Stimulated activated CD4-positive, alpha-beta T cell treated with anti-CD3 and anti-CD28 coated beads, Interleukin-4, amount 100 ng/mL, for 4 hours (primary cell): Measurements from ENCODE around the gene BCAS3.
"Not testable (repeated sequence)": the region's sequence is repeated elsewhere in the genome, so short reads cannot be mapped to it uniquely, and the experiment has no call there.

Experiments used
- DNase-seq, 2 experiments: peaks; one replicate each; pipeline ENCODE4 v3.0.0-alpha.2; 2020

Gene BCAS3

GRCh38 chr17:61237275-61237674, 559.6 kb downstream of the BCAS3 start:
- no peak for DNase-seq

DNA sequence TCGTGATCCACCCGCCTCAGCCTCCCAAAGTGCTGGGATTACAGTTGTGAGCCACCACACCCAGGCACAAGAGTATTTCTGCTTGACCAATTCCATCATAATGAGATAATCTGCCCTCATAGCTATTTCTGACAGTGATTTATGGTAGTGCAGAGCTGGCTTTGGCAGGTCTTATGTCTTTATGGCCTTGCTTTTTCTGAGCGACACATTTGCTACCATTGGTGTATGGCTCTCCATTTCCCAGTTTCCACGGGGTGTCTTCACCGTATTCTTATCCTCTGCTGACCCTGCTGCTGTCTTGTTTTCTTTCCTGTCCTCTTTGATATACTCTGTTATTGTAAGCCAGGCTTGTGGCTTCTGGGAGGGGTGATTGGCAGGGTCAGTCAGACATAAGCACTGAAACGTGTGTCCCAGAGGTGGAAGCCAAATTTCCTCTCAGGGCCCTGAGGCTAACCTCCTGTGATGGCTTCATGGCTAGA, 560.8 kb downstream of the BCAS3 start:
- DNase-seq, result no peak

- no peak for DNase-seq
These were observed 561.7 kb downstream of the BCAS3 start for GRCh38 chr17:61239327-61239726.

- no peak for DNase-seq
These were observed 562.3 kb downstream of the BCAS3 start for GRCh38 chr17:61239953-61240352.

GRCh38 chr17:61240851-61241468, 563.3 kb downstream of the BCAS3 start:
- no peak for DNase-seq

DNA sequence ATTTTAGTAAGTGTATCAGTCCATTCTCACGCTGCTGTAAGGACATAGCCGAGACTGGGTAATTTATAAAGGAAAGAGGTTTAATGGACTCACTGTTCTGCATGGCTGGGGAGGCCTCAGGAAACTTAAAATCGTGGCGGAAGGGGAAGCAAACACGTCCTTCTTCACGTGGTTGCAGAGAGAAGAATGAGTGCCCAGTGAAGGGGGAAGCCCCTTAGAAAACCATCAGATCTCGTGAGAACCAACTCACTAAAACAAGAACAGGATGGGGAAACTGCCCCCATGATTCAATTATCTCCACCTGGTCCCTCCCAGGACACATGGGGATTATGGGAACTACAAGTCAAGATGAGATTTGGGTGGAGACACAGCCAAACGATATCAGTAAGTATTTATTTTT, 567.3 kb downstream of the BCAS3 start:
- DNase-seq, result not testable (repeated sequence)

- DNase-seq, result no peak
These were observed 568.1 kb downstream of the BCAS3 start for GRCh38 chr17:61245706-61246135.

DNA sequence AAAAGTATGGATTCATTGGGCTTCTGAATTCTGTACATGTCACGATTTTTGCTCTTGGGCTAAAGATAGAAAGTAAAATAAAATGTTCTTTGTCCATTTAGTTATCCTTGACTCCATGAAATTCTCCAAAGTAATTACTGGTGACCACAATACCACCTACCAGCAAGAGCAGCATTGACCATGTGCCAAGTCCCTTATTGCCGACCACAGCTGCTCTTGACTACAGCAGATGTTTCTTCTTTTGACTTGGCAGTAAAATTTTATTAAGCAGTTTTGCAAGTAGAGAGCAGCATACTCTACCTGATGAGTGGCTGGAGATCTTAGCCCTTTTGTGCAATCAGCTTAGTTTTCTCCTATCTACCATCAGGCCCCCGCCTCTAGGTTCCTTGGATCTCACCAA, 569.8 kb downstream of the BCAS3 start:
- no peak for DNase-seq

DNA sequence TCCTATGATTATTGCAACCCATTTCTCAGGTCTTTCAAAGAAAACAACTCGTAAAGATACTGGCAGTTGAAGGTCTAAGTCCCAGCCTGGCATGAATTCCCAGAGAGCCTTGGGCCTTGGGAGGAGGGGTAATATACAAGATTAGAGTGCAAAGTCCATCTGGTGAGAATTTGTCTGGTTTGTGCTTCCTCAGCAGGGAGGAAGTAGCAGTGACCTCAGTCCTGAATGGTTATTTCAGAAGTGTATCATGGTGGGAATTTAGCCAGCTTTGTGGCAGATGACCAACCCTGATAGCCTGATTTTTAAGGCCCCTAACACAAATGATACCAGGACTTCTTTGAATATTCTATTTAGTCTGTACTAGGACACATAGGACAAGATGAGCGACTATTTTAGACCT, 570.7 kb downstream of the BCAS3 start:
- no peak for DNase-seq

- no peak for DNase-seq
These were observed 572.1 kb downstream of the BCAS3 start for GRCh38 chr17:61249649-61250299.

DNA sequence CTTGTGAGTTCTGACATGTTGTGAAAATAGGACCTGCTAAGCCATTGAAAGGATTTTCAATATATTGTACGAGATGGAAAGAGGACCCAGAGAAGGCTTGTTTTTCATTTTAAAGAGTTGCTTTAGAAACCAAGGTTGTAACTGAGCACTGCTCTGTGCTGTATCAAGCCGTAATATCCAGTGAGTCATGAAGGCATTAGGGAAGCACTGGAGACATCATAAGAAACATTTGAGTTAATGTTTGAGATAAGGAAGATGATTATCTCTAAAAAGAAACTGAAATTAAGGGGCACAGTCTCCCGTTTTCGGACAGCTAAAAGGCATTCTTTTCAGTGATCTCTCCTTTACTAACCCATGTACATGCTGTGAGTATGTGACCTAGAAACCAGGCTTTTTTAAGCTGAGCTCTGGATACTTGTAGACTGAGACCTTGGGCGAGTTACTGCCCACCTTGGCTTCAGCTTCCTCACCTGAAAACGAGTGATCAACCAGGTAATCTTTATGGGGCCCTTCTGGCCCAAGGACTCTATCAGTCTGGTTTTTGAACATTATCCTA, 572.8 kb downstream of the BCAS3 start:
- no peak for DNase-seq

DNA sequence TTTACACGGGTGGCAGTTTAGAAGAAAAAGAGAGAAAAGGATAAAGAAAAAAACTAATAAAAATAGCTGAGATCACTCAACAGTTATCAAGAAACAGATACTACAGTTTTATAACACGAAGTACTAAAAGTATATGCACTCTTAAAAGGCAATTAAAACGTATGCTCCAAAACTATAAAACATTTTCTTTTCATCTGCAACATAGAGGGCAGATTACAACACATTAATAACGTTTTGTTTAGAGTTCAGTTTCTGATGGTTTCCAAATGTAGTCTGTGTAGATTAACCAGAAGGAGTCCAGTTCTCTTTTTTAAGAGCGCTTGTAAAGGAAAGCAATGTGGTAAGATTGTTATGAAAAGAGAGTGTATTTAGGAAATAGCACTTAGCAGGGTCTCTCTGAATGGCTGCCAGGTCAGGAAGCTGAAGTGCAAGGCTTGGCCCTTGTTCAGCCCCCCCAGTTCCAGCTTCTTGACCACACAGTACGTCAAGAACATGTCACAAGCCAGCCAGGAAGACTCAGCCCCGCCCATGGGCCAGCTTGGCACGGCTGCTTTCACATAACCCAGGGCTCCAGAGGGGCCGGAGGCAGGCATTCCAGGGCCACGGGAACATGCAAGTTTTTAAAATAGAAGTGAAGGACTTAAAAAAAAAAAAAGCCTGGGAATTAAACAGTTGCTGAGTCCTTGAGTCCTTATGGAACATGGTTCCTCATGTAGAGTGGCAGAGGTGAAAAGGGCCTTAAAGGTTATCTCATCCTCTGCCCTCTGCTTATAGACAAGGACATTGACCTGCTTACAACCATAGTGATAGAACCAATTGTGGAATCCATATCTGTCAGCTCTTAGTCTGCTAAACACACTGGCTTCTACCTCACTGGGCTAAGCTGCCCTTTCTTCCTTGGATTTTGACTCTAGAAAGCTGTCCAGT, 574.6 kb downstream of the BCAS3 start:
- peak in 1 of 2 experiments; percentile 9 for DNase-seq

GRCh38 chr17:61253362-61253761, 575.7 kb downstream of the BCAS3 start:
- DNase-seq, result no peak

GRCh38 chr17:61253937-61254574, 576.4 kb downstream of the BCAS3 start:
- no peak for DNase-seq

GRCh38 chr17:61254904-61255303, 577.3 kb downstream of the BCAS3 start:
- no peak for DNase-seq

GRCh38 chr17:61255647-61256046, 578.0 kb downstream of the BCAS3 start:
- DNase-seq, result no peak

DNA sequence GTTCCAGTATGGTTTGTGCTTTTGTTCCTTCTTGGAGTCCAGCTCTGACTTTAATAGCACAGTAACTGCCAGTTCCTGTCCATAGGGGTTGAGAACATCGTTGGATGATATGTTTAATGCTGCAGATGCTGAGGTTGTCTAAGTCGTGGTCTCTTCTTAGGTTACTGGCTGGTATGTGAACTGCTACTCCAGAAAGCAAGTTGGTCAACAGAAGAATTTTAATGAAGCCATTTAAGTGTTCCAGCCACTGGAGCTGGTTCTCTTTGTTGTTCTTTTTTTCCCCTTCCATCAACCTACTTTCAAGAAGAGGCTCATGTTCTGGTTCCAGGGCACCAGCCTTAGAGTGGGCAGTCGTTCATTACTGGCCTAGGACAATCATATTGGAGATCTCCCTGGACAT, 581.7 kb downstream of the BCAS3 start:
- no peak for DNase-seq

DNA sequence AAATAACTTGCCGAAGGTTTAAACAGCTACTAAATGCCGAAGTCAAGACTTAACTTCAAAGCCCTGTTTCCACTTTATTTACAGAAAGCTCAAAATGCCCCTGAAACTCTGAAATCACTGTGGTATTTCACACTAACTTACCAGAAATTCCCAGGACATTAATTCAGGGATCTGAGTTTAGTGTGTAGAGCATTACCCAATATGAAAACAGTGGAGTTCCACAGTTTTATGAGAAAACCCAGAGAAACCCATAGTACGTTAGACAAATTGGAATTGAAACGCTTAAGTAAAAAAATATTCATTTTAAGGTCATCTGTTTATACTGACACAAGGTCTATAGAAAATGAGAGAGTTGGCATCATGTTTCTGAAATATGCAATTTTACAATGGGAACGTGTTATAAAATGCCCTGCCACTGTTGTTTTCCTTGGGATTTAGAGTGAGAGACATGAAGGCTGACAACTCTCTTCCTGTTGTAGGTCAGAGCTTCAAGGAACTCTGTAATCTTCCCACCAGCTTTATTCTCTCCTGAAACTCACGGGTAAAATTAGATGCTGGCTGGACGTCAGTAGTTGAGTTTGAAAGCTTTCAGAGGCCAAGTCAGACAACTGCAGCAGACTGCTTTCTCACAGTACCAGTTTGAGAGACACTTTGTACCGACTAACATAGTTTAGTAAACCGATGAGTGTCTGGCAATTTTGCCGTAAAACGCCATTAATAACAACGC, 582.6 kb downstream of the BCAS3 start:
- DNase-seq, result no peak

DNA sequence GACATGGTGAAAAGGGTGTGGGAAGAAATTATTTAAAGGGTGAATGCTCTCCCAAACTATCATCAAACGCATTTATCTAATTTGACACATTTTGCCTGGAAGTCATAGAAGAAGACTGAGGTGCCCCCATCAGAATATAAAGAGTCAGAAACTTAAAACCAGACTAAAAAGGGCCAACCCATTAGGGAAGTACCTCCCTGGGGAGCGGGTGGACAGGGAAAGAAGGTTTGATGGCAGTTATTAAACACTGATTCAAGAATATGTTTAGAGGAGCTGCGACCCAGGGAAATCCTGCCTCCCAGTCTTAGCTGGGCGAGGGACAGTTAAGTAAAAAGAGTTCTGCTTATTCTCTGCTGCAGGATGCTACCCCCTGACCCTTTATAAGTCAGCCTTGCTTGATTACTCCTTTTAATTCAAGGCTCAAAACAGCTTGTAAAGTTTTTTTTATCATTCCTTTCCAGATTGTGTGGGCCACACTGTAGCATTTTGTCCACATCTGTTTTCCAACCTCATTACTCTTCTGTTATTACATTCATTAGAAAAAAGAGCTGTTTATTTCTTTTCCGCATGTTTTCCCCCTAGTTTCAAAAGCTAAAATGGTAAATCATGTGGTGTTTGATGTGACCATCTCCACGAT, 583.5 kb downstream of the BCAS3 start:
- no peak for DNase-seq

DNA sequence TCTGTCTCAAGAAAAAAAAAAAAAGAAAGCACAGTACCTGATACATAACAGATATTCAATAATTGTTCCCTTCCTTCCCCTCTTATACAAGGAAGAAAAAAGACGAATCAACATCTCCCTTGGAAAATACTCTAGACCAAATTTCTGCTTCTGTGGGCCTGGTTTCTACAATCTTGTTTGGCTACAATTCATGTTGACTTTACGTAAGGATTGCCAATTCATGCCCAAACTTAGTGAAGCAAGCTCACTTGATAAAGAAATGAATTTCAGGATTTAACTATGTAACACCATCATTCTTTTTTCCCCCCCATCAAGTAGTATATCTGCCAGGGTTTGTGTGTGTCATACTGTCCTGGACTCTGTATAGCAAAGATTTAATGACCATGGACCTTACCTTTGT, 587.7 kb downstream of the BCAS3 start:
- DNase-seq, result no peak

DNA sequence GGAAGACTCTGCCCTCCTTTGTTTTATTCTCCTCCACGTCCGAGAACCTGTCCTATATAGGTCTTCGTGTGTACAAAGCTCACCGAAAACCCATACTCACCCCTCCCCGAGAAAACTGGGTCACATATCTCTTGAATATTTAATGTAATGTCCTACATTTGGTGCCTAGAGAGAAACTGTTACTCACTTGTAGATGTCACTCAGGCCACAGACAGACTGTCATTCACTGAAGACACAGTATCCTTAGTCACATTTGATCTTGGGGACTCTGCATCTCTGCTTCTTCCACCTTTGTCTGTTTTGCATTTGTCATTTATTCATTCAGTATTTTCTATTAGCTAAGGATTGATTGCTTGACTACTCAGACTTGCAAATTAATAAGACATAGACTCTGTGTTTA, 590.2 kb downstream of the BCAS3 start:
- no peak for DNase-seq

DNA sequence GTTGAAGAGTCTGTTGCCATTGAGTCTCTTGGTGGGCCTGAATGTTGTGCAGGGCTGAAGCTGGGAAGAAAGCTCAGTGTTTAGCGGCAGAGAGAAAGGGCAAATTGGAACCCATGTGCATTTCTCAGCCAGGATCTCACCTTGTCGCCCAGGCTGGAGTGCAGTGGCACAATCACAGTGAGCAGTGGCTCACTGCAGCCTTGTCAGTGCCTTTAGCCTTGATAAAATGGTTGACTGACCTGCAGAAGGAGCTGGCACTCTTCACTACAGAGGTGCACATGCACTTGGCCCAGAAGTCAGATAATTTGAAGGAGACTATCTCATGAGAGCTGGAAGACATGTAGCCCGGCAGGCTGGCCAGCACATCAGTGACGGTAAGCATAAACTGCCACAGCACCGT, 597.7 kb downstream of the BCAS3 start:
- no peak for DNase-seq
